Transverse colon (tissue), 4 donors: ENCODE measurements around the gene STARD13.

Experiments
- CTCF ChIP-seq, 5 experiments: fragments of 200-600 bp in 3 of 5; fragments of 450-650 bp in 2 of 5; sonication (generic) in 3 of 5; IDR thresholded peaks; 1 replicate in 2 of 5; 2 replicates in 3 of 5; pipeline ENCODE4 v1.5.1; 2016 to 2017; ENCODE audit warnings: antibody characterized with exemption in 5 of 5, inconsistent platforms in 3 of 5, mild to moderate bottlenecking in 2 of 5, moderate library complexity in 1 of 5
- EP300 ChIP-seq: sonication (generic); formaldehyde crosslinking; IDR thresholded peaks from one replicate; pipeline ENCODE4 v1.6.1; 2017; ENCODE audit warnings: antibody characterized with exemption, low read depth
- POLR2A ChIP-seq: fragments of 450-650 bp; IDR thresholded peaks from one replicate; pipeline ENCODE4 v1.6.1; 2016; ENCODE audit warnings: antibody characterized with exemption, mild to moderate bottlenecking, moderate library complexity
- POLR2AphosphoS5 ChIP-seq, 3 donors: sonication (generic); formaldehyde crosslinking; IDR thresholded peaks; one replicate each; pipeline ENCODE4 v1.6.1; 2016; ENCODE audit warnings: antibody characterized with exemption in 3 of 3

GRCh38 chr13:33129886-33130285 lies 155.7 kb downstream of the STARD13 start:
- TF ChIP-seq CTCF (IDR thresholded peaks at IDR 0.05) (no peak), POLR2A (no peak), EP300 (no peak), POLR2AphosphoS5 (IDR thresholded peaks at IDR 0.05) (no peak)
